ENCODE results near the gene VASN.
"Not testable (repeated sequence)": the region's sequence is repeated elsewhere in the genome, so short reads cannot be mapped to it uniquely, and the experiment has no call there.

The VASN gene

GRCh38 chr16:4386451-4386805 is 14.8 kb downstream of the VASN start:
- no peak for FAIRE-seq

- FAIRE-seq, result no peak
These were observed 15.4 kb downstream of the VASN start for GRCh38 chr16:4386951-4387565.

- no peak for FAIRE-seq
These were observed 16.1 kb downstream of the VASN start for GRCh38 chr16:4387781-4388180.

GRCh38 chr16:4388271-4389021 is 16.8 kb downstream of the VASN start:
- FAIRE-seq, result no peak

GRCh38 chr16:4389051-4389955 is 17.7 kb downstream of the VASN start:
- no peak for FAIRE-seq

DNA sequence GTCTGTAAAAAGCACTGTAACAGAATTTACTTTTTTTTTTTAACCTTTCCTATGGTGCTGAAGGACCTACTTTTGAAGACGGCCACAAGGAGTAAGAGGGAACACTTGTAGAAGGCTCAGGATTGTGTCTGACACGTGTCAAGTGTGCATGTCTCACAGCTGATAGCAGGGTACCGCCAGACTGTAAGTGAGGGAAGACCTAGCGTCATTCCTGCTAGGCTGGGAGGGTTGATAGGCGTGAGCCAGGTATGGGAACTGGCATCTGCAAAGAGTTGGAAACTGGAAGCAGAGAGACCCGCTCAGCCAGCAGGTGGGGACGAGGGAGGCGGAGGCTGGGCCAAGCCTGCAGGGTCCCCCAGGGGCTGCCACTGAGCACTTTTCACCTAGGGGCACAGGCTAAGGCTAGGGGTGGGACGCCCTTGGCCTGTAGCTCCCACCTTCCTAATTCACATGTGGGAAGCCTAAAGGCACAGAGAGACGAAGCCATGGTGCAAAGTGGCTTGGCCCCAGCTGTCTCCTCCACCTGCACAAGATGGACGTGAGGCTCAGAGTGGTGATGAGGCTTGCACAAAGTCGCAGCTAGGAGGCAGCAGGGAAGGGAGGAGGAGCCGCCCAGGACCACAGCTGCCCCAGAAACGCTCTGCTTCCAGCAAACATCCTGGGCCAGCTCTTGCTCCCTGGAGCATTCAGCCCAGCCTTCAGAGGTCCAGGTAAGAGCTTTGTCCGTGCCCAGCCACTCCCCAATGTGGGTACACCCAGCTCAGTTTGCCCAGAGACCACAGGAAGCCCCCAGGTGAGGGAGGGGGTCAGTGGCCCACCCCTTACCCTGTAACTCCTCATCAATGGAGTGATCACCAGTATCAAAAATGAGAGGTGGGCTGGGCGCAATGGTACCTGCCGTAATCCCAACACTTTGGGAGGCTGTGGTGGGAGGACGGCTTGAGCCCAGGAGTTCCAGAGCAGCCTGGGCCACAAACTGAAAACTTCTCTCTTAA is 18.9 kb downstream of the VASN start:
- no peak for FAIRE-seq

- no peak for FAIRE-seq
These were observed 20.2 kb downstream of the VASN start for GRCh38 chr16:4391631-4392381.

DNA sequence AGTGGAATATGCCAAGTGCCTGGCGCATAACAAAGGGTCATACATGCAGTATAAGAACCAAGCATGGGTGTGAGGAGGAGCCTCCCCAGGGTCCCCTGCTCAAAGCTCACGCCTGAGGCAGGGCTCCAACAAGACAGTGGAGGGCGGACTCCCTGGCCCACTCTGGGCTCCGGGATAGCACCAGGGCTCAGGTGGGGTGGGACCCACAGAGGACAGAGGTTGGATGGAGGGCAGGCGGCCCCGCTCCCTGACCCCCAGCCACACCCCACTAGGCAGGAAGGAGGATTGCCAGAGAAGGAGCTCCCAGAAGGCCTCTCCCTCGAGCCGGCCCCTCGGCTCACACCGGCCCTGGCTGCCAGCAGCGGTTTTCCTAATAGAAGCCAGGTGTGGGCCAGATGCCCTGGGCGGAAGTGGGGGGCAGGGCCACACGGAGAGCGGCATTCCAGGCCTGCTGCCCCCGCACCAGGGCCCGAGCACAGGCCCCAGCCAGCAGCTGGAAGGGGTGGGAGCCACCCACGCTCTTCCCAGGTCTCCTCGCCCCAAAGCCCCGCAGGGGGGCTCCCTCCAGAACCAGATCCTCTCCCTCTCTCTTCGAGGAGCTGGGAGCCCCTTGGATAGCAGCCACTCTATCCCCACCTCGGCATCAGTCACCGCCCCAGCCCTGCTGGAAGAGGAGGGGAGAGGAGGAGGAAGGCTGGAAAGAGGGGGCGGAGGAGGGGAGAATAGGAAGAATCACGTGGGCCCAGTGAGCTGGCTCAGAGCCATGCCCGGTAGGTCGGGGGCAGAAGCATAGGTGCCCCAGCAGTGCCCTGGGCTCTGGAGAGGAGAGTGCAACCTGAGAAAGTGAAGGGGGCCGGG is 21.0 kb downstream of the VASN start:
- FAIRE-seq, result no peak

DNA sequence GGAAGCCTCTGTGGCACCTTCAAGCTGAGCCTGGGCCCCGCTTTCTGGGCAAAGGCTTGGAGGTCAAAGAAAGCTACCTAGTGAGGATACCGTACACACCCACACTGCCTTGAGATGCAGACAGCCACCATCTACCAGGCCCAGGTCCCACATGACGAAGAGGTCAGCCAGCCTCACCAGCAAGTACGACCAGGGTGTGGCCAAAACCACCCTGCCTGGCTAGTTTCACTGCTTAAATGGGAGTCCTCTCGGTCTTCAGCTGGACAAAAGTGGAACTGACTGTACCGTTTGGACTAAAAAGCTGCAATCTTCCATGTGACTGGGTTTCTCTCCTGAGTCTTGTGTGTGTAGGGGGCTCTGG is 21.6 kb downstream of the VASN start:
- FAIRE-seq, result no peak

GRCh38 chr16:4393850-4394249 is 22.2 kb downstream of the VASN start:
- not testable (repeated sequence) for FAIRE-seq

- no peak for FAIRE-seq
These were observed 23.5 kb downstream of the VASN start for GRCh38 chr16:4395055-4395726.

GRCh38 chr16:4399001-4399730 is 27.5 kb downstream of the VASN start:
- no peak for FAIRE-seq

GRCh38 chr16:4401094-4401501 is 29.4 kb downstream of the VASN start:
- FAIRE-seq, result no peak

DNA sequence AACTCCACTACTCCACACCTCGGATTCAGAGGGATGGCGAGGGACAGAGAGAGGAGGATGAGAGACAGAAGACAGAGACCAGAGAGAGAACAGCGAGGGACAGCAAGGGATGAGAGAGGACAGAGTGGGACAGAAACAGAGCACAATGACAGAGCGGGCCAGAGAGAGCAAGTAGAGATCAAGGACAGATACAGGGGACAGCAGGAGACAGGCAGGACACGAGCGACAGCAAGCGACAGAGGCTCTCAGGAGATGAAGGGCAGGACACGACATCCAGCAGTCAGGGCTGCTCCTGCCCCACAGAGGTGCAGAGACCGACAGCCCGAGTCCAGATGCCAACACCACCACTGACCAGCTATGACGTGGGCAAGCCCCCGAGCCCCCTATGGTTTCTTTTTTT is 29.9 kb downstream of the VASN start:
- no peak for FAIRE-seq

GRCh38 chr16:4402439-4403132 is 30.9 kb downstream of the VASN start:
- FAIRE-seq, result no peak

GRCh38 chr16:4403133-4403949 is 31.7 kb downstream of the VASN start:
- no peak for FAIRE-seq

DNA sequence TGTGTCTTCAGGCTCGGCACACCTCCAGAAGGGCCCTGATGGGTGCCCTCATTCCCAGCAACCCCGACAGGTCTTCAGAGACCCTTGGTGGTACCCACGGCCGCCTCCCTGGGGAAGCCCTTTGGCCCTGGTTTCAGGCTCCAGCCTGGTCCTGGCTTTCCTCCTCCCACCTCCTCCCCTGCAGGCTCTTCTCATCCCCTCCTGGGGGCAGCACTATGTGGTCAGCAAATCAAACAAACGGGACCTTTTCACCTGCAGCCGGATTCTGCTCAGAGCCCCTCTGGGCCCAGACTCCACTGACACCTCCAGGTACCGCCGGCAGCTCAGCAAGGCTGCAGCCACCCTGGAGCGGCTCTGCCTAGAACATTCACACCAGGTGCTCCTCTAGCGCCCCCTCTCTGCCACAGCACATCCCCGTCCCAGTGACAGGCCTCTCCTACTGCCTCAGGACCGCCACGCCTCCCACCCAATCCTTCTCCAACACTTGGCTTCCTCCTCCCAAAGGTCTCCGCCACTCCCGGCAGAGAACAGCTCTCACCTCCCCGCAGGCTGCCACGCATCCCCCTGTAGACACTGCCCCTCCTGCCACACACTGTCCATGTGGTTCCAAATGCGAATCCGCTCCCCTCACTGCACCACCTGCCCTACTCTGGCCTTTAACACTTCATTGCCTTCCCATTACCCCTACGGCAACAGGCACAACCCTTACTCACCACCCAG is 32.8 kb downstream of the VASN start:
- no peak for FAIRE-seq
